ENCODE results near the gene CD59. TPM values are rescaled to one million over a fixed set of nuclear protein-coding genes. Genes with fewer than 3 reads are reported as not detected.
"Not testable (repeated sequence)": the region's sequence is repeated elsewhere in the genome, so short reads cannot be mapped to it uniquely, and the experiment has no call there.

The CD59 gene
- total and polyA plus RNA-seq, 7 donors, result 54.1 to 210 (median 174) TPM

DNA sequence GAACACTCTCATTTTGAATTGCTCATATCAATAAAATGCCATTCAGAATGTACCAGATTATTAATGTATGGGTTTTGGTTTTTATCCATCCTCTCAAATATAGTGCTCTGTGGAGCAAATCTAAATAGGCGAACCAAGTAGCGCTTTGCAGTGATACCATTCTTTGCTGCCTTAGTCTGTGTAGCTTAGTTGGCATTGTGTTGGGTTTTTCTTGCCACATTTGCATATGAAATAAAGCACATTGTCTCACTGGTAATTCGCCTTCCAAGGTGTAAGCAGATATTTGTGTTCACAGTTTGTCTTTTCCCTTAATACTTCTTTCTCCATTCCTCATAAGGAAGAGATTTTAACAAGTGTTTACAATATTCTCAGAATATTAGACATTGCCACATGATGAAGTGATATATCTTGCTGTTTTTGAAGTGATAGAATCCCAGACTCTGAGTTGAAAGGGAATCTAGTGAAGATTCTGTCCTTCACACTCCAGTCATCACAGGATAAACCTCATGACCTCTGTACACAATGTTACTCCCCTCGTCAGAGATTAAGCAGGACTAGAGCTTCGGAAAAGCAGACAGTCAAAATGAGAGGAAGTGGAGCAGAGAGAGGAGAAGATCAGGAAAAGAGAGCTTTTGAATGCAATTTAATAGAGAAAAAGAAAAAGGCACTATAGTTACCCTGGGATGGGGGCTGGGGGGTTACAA, 52.1 kb downstream of the CD59 start:
- no peaks in the 10 kb centered on the region for H3K36me3 ChIP-seq
- H3K9me3 ChIP-seq, result no peaks in the 10 kb centered on the region
- no peak overlapping the region for H3K27ac ChIP-seq
- intact Hi-C loops (cut with DNase I), result no loop called here
- H3K4me1 ChIP-seq, result no peaks in the 10 kb centered on the region
- peaks cover 0 to 4% (median 0%) of the 10 kb centered on the region in 3 donors for H3K27me3 ChIP-seq
- WGBS, 2 donors, result 76 to 83% methylated on average over 5 of the region's 5 CpGs
- DNase-seq, result no peak
- H3K4me3 ChIP-seq, result no peak overlapping the region
- TF ChIP-seq EP300 (IDR thresholded peaks at IDR 0.05), result no peak
- TF ChIP-seq POLR2A (IDR thresholded peaks at IDR 0.05), result no peak
- TF ChIP-seq CTCF (IDR thresholded peaks at IDR 0.05), result no peak
- no peak for TF ChIP-seq POLR2AphosphoS5 (IDR thresholded peaks at IDR 0.05)

DNA sequence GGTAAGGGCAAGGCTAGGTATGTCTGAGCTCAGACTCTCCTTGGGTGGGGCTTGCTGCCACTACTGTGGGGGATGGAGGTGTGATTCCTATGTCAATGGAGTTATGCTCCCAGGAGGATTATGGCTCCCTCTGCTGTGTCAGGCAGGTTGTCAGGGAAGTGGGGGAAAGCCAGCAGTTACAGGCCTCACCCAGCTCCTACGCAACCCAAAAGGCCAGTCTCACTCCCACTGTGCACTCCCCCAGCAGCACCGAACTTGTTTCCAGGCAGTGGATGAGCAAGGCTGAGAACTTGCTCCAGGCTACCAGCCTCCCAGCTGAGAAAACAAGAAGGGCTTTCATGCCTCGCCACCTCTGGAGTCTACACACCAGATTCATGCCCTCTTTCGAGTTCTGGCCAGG, 53.8 kb downstream of the CD59 start:
- DNase-seq, result no peak
- H3K27ac ChIP-seq, result no peak overlapping the region
- no peaks in the 10 kb centered on the region for H3K4me1 ChIP-seq
- 86 to 92% methylated on average over 4 of the region's 4 CpGs for WGBS, 2 donors
- TF ChIP-seq POLR2AphosphoS5 (IDR thresholded peaks at IDR 0.05) (no peak), EP300 (IDR thresholded peaks at IDR 0.05) (no peak), CTCF (IDR thresholded peaks at IDR 0.05) (no peak), POLR2A (IDR thresholded peaks at IDR 0.05) (no peak)
- H3K27me3 ChIP-seq, result peaks cover 0 to 4% (median 0%) of the 10 kb centered on the region in 3 donors
- intact Hi-C loops (cut with DNase I), result no loop called here
- H3K9me3 ChIP-seq, result no peaks in the 10 kb centered on the region
- H3K4me3 ChIP-seq, result no peak overlapping the region
- H3K36me3 ChIP-seq, result no peaks in the 10 kb centered on the region

GRCh38 chr11:33682019-33682418, 54.2 kb downstream of the CD59 start:
- Histone ChIP-seq H3K4me1 (no peaks in the 10 kb centered on the region), H3K27me3 (peaks cover 0 to 4% (median 0%) of the 10 kb centered on the region in 3 donors), H3K36me3 (no peaks in the 10 kb centered on the region), H3K4me3 (no peak overlapping the region), H3K9me3 (no peaks in the 10 kb centered on the region), H3K27ac (no peak overlapping the region)
- 85 to 90% methylated on average over 3 of the region's 3 CpGs for WGBS, 2 donors
- DNase-seq, result no peak
- intact Hi-C loops (cut with DNase I), result no loop called here
- TF ChIP-seq CTCF (IDR thresholded peaks at IDR 0.05) (no peak), POLR2AphosphoS5 (IDR thresholded peaks at IDR 0.05) (no peak), EP300 (IDR thresholded peaks at IDR 0.05) (no peak), POLR2A (IDR thresholded peaks at IDR 0.05) (no peak)

DNA sequence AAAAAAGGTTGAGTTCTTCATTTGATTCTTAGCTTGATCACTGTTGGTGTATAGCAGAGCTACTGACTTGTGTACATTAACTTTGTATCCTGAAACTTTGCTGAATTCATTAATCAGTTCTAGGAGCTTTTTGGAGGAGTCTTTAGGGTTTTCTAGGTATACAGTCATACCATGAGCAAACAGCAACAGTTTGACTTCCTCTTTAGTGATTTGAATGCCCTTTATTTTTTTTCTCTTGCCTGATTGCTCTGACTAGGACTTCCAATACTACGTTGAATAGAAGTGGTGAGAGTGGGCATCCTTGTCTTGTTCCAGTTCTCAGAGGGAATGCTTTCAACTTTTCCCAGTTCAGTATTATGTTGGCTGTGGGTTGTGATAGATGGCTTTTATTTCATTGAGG, 57.6 kb downstream of the CD59 start:
- H3K4me1 ChIP-seq; DNase-seq; intact Hi-C loops (cut with DNase I); H3K27me3 ChIP-seq; H3K27ac ChIP-seq; H3K36me3 ChIP-seq; H3K9me3 ChIP-seq; H3K4me3 ChIP-seq: not testable (repeated sequence)
- WGBS, 2 donors, result 50 to 68% methylated on average over 1 of the region's 1 CpG

- Histone ChIP-seq H3K27ac (no peak overlapping the region), H3K27me3 (no peaks in the 10 kb centered on the region), H3K36me3 (no peaks in the 10 kb centered on the region), H3K4me1 (no peaks in the 10 kb centered on the region), H3K9me3 (no peaks in the 10 kb centered on the region), H3K4me3 (no peak overlapping the region)
- intact Hi-C loops (cut with DNase I), result no loop called here
- no peak for TF ChIP-seq CTCF (IDR thresholded peaks at IDR 0.05)
- TF ChIP-seq EP300 (IDR thresholded peaks at IDR 0.05), result no peak
- TF ChIP-seq POLR2AphosphoS5 (IDR thresholded peaks at IDR 0.05), result no peak
- no peak for TF ChIP-seq POLR2A (IDR thresholded peaks at IDR 0.05)
- no peak for DNase-seq
- WGBS, 2 donors, result 95 to 96% methylated on average over 3 of the region's 3 CpGs
Observed at GRCh38 chr11:33674035-33674814, 62.0 kb downstream of the CD59 start.
